ENCODE results near the gene LIG1.

Gene LIG1

GRCh38 chr19:48133094-48133493, 37.0 kb downstream of the LIG1 start:
- DNase-seq (ENCODE audit: low read depth) = no peak
- no peak for TF ChIP-seq CTCF (IDR thresholded peaks at IDR 0.05; ENCODE audit: control insufficient read depth, insufficient read depth, low read depth, low read length, missing control alignments)
- H3K4me3 ChIP-seq (ENCODE audit: control insufficient read depth, low read depth, low read length) = no peak overlapping the region

DNA sequence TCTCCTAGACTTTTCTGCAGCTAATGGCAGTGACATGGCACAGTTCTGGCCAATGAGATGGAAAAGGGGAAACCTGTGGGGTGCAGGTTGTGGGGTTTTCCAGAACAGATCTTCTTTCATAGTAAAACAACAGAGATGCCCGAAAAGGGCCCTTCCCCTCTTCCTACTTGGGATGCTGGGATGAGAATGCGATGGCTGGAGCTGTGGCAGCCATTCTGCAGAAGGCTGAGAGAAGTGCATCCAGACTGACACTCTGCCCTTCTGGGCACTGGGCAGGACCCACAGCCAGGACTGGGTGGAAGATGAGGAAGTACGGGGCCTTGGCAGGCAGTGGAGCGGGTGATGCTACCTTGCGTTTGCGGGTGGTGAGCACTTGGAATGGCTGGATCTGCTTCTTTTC, 42.6 kb downstream of the LIG1 start:
- TF ChIP-seq CTCF (IDR thresholded peaks at IDR 0.05; ENCODE audit: control insufficient read depth, insufficient read depth, low read depth, low read length, missing control alignments) = no peak
- no peak for DNase-seq (ENCODE audit: low read depth)

GRCh38 chr19:48123907-48124651, 46.1 kb downstream of the LIG1 start:
- DNase-seq (ENCODE audit: low read depth) = peak; percentile 42
- TF ChIP-seq CTCF (IDR thresholded peaks at IDR 0.05; ENCODE audit: control insufficient read depth, insufficient read depth, low read depth, low read length, missing control alignments) = peak; percentile 33
- H3K4me3 ChIP-seq (ENCODE audit: control insufficient read depth, low read depth, low read length) = no peak overlapping the region

More for the DNA sequence above, 42.6 kb downstream of the LIG1 start:
- H3K4me3 ChIP-seq (ENCODE audit: control insufficient read depth, low read depth, low read length) = no peak overlapping the region

GRCh38 chr19:48122421-48122820, 47.7 kb downstream of the LIG1 start:
- DNase-seq (ENCODE audit: low read depth) = no peak
- H3K4me3 ChIP-seq (ENCODE audit: control insufficient read depth, low read depth, low read length) = no peak overlapping the region
- no peak for TF ChIP-seq CTCF (IDR thresholded peaks at IDR 0.05; ENCODE audit: control insufficient read depth, insufficient read depth, low read depth, low read length, missing control alignments)

DNA sequence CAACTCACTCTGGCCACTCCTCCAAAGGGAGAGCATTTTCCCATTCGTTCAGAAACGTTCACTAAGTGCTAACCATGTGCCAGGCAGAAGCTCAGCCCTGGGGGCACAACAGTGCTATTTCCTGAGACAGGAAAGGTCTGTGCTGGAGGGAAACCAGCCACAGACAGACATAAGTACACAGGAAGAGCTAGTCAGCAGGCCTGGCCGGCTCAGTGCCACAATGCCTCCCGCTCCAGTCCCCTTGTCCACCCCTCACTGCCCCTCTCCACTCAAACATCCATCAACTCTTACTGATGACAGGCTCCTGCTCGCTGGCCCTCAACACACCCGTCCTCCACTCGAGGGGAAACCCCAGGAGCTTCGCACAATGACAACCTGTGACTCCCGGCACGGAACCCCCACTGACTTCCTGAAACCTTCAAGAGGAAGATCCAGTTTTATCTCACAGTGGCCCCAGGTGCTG, 48.2 kb downstream of the LIG1 start:
- TF ChIP-seq CTCF (IDR thresholded peaks at IDR 0.05; ENCODE audit: control insufficient read depth, insufficient read depth, low read depth, low read length, missing control alignments) = no peak
- no peak overlapping the region for H3K4me3 ChIP-seq (ENCODE audit: control insufficient read depth, low read depth, low read length)
- no peak for DNase-seq (ENCODE audit: low read depth)

GRCh38 chr19:48121066-48121465, 49.1 kb downstream of the LIG1 start:
- no peak for DNase-seq (ENCODE audit: low read depth)
- H3K4me3 ChIP-seq (ENCODE audit: control insufficient read depth, low read depth, low read length) = no peak overlapping the region
- no peak for TF ChIP-seq CTCF (IDR thresholded peaks at IDR 0.05; ENCODE audit: control insufficient read depth, insufficient read depth, low read depth, low read length, missing control alignments)
